DOHH2 (cell line): ENCODE measurements around the gene PTPRN2.

Experiments used
- CTCF ChIP-seq: fragments of 200-600 bp; sonication (generic); IDR thresholded peaks from one replicate; pipeline ENCODE4 v1.5.1; 2014; ENCODE audit warnings: antibody characterized with exemption, mild to moderate bottlenecking, low read depth, low read length; ENCODE audit not compliant: poor library complexity, severe bottlenecking
- EZH2phosphoT487 ChIP-seq: fragments of 200-600 bp; sonication (generic); IDR thresholded peaks from 2 replicates; pipeline ENCODE4 v1.6.1; 2017; ENCODE audit warnings: borderline replicate concordance, mild to moderate bottlenecking, antibody characterized with exemption, low read length, moderate library complexity, mixed read lengths

- TF ChIP-seq CTCF (no peak), EZH2phosphoT487 (no peak)
Observed at GRCh38 chr7:158527495-158527894, 60.1 kb downstream of the PTPRN2 start.
